ENCODE data around the gene PDE8A. TPM values are rescaled to one million over a fixed set of nuclear protein-coding genes. Genes with fewer than 3 reads are reported as not detected.

The PDE8A gene
- total and polyA plus RNA-seq, 2 of the 4 experiments (the other 2 are of a cell fraction), result 32.4 to 35.9 TPM

GRCh38 chr15:85029221-85029620, 47.6 kb downstream of the PDE8A start:
- Histone ChIP-seq H2BK20ac (ENCODE audit: low read depth, low read length) (no peak overlapping the region), H4K8ac (ENCODE audit: low read depth in 2 of 2, low read length in 2 of 2) (no peak overlapping the region), H3K9ac (ENCODE audit: low read depth, low read length) (no peak overlapping the region), H2AFZ (replicated peaks; ENCODE audit: low read length, poor library complexity) (no peak overlapping the region), H2BK5ac (ENCODE audit: low read depth, low read length, poor library complexity, severe bottlenecking) (no peak overlapping the region), H3K27me3 (ENCODE audit: control insufficient read depth, insufficient read depth, low read length) (no peaks in the 10 kb centered on the region), H3K23ac (ENCODE audit: low read depth, low read length) (no peak overlapping the region), H3K18ac (ENCODE audit: low read depth, low read length) (no peak overlapping the region), H2BK15ac (ENCODE audit: low read depth, low read length) (no peak overlapping the region), H3K79me1 (ENCODE audit: low read depth in 1 of 2, low read length in 2 of 2) (peaks cover 34 to 87% of the 10 kb centered on the region in 2 experiments), H3K4me3 (ENCODE audit: insufficient read depth, low read depth, low read length) (no peak overlapping the region), H3K4ac (ENCODE audit: low read depth, low read length) (no peak overlapping the region), H3K14ac (replicated peaks; ENCODE audit: low read depth, low read length) (no peak overlapping the region), H4K20me1 (ENCODE audit: insufficient read depth, low read length) (peaks cover 64% of the 10 kb centered on the region), H3K36me3 (ENCODE audit: control insufficient read depth, insufficient read depth, low read length) (no peaks in the 10 kb centered on the region), H2AK5ac (ENCODE audit: low read depth, low read length) (no peak overlapping the region), H3K4me1 (ENCODE audit: control insufficient read depth, insufficient read depth, low read length) (peaks cover 29% of the 10 kb centered on the region), H3K56ac (ENCODE audit: extremely low read depth, insufficient read depth, low read length) (no peak overlapping the region), H3K4me2 (ENCODE audit: low read depth, low read length) (no peak overlapping the region), H2BK120ac (ENCODE audit: low read depth, low read length) (no peak overlapping the region), H3K9me1 (ENCODE audit: insufficient read depth, low read length) (peaks cover 13% of the 10 kb centered on the region), H2AK9ac (replicated peaks; ENCODE audit: low read depth, low read length, poor library complexity) (no peak overlapping the region), H4K5ac (ENCODE audit: low read depth, low read length) (no peak overlapping the region), H4K91ac (ENCODE audit: insufficient read depth, low read depth, low read length) (no peak overlapping the region), H3K9me3 (ENCODE audit: control insufficient read depth, insufficient read depth, low read length) (no peaks in the 10 kb centered on the region), H3K27ac (ENCODE audit: insufficient read depth, low read length) (no peak overlapping the region)
- ATAC-seq (ENCODE audit: low read depth), result no peak
- dilution Hi-C loops (cut with HindIII; ENCODE audit: low sequenced_read_pairs, unreplicated experiment), result no loop called here
- intact Hi-C loops (cut with micrococcal nuclease), result loop anchor here (5.0 kb wide), 1 partner anchor 37 kb away; no protein-coding TSS in a partner anchor
- in situ Hi-C loops (cut with MboI; ENCODE audit: low sequenced_read_pairs), result no loop called here
- POLR2A ChIA-PET (ENCODE audit: unreplicated experiment), result no interaction called here
- TF ChIP-seq MAZ (IDR thresholded peaks at IDR 0.05; ENCODE audit: borderline replicate concordance, low read depth, low read length), result no peak
- no peak for DNase-seq
- BruUV-seq (replicated peaks), result no TSS peak
- WGBS, 2 experiments (ENCODE audit: extremely low coverage in 2 of 2, insufficient read length in 1 of 2), result no CpG with 5 or more reads among the region's 5 CpGs
- CTCF ChIA-PET, result interaction anchor here (0.6 to 1.2 kb wide), 2 partner anchors 15 to 31 kb away, joined by 3 to 5 read pairs; no protein-coding TSS in a partner anchor
